ENCODE data around the gene PLEK.
"Not testable (repeated sequence)": the region's sequence is repeated elsewhere in the genome, so short reads cannot be mapped to it uniquely, and the experiment has no call there.

The PLEK gene

GRCh38 chr2:68386365-68386764, 21.3 kb downstream of the PLEK start:
- no peak for DNase-seq

- DNase-seq, result no peak
Observed at GRCh38 chr2:68387408-68388350, 22.6 kb downstream of the PLEK start.

- DNase-seq, result no peak
Observed at GRCh38 chr2:68388358-68388757, 23.3 kb downstream of the PLEK start.

- no peak for DNase-seq
Observed at GRCh38 chr2:68388772-68389171, 23.7 kb downstream of the PLEK start.

- no peak for DNase-seq
Observed at GRCh38 chr2:68390114-68390513, 25.0 kb downstream of the PLEK start.

GRCh38 chr2:68390586-68390985, 25.5 kb downstream of the PLEK start:
- no peak for DNase-seq

GRCh38 chr2:68391099-68391498, 26.0 kb downstream of the PLEK start:
- DNase-seq, result no peak

- no peak for DNase-seq
Observed at GRCh38 chr2:68391869-68392268, 26.8 kb downstream of the PLEK start.

GRCh38 chr2:68396093-68396492, 31.0 kb downstream of the PLEK start:
- DNase-seq, result no peak

- not testable (repeated sequence) for DNase-seq
Observed at GRCh38 chr2:68397704-68398263, 32.7 kb downstream of the PLEK start.

- DNase-seq, result no peak
Observed at GRCh38 chr2:68403199-68403644, 38.1 kb downstream of the PLEK start.

- DNase-seq, result no peak
Observed at GRCh38 chr2:68404164-68404563, 39.1 kb downstream of the PLEK start.

GRCh38 chr2:68404893-68405799, 40.1 kb downstream of the PLEK start:
- DNase-seq, result no peak

GRCh38 chr2:68411397-68412126, 46.5 kb downstream of the PLEK start:
- no peak for DNase-seq

GRCh38 chr2:68412127-68412819, 47.2 kb downstream of the PLEK start:
- DNase-seq, result no peak

GRCh38 chr2:68413466-68413865, 48.4 kb downstream of the PLEK start:
- no peak for DNase-seq

GRCh38 chr2:68414452-68414851, 49.4 kb downstream of the PLEK start:
- DNase-seq, result no peak

GRCh38 chr2:68414876-68415275, 49.8 kb downstream of the PLEK start:
- DNase-seq, result no peak

- no peak for DNase-seq
Observed at GRCh38 chr2:68415521-68415920, 50.4 kb downstream of the PLEK start.

- DNase-seq, result no peak
Observed at GRCh38 chr2:68416081-68416675, 51.1 kb downstream of the PLEK start.

- no peak for DNase-seq
Observed at GRCh38 chr2:68417926-68418325, 52.8 kb downstream of the PLEK start.

- DNase-seq, result no peak
Observed at GRCh38 chr2:68418419-68418818, 53.3 kb downstream of the PLEK start.

Measured in stimulated activated naive CD4-positive, alpha-beta T cell treated with Interleukin-2 at 50 U/mL for 16 hours (primary cell).